GM20000 (cell line): ENCODE results near the gene PANX1.

ENCODE experiments used
- DNase-seq: peaks from one replicate; pipeline ENCODE4 v3.0.0; 2012; ENCODE audit warnings: low spot score
- TF ChIP-seq, protein P1 (sequence below): IDR thresholded peaks from 2 replicates; pipeline ENCODE4 v1.5.1; 2012; ENCODE audit warnings: mild to moderate bottlenecking, control low read depth; ENCODE audit errors: extremely low read depth, missing control alignments

PANX1 gene, protein sequence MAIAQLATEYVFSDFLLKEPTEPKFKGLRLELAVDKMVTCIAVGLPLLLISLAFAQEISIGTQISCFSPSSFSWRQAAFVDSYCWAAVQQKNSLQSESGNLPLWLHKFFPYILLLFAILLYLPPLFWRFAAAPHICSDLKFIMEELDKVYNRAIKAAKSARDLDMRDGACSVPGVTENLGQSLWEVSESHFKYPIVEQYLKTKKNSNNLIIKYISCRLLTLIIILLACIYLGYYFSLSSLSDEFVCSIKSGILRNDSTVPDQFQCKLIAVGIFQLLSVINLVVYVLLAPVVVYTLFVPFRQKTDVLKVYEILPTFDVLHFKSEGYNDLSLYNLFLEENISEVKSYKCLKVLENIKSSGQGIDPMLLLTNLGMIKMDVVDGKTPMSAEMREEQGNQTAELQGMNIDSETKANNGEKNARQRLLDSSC

GRCh38 chr11:94128746-94129511 lies at the start of gene PANX1:
Gene PANX1, plus strand, starts transcription at chr11:94128841. Its CDS starts 472 bp downstream, at chr11:94129313.
- TF ChIP-seq, protein P1, sequence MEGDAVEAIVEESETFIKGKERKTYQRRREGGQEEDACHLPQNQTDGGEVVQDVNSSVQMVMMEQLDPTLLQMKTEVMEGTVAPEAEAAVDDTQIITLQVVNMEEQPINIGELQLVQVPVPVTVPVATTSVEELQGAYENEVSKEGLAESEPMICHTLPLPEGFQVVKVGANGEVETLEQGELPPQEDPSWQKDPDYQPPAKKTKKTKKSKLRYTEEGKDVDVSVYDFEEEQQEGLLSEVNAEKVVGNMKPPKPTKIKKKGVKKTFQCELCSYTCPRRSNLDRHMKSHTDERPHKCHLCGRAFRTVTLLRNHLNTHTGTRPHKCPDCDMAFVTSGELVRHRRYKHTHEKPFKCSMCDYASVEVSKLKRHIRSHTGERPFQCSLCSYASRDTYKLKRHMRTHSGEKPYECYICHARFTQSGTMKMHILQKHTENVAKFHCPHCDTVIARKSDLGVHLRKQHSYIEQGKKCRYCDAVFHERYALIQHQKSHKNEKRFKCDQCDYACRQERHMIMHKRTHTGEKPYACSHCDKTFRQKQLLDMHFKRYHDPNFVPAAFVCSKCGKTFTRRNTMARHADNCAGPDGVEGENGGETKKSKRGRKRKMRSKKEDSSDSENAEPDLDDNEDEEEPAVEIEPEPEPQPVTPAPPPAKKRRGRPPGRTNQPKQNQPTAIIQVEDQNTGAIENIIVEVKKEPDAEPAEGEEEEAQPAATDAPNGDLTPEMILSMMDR = no peak
- DNase-seq = peak; percentile 85

- no peak for DNase-seq
- TF ChIP-seq, protein P1 = no peak
These were observed 44.5 kb upstream of the PANX1 start for GRCh38 chr11:94084164-94084563.

GRCh38 chr11:94088906-94089305 lies 39.7 kb upstream of the PANX1 start:
- DNase-seq = no peak
- TF ChIP-seq, protein P1 = no peak

- TF ChIP-seq, protein P1 = no peak
These were observed 39.3 kb upstream of the PANX1 start for GRCh38 chr11:94089341-94089740.

GRCh38 chr11:94090401-94090800 lies 38.2 kb upstream of the PANX1 start:
- no peak for DNase-seq
- TF ChIP-seq, protein P1 = no peak

More at GRCh38 chr11:94089341-94089740, 39.3 kb upstream of the PANX1 start:
- DNase-seq = no peak

- no peak for DNase-seq
- TF ChIP-seq, protein P1 = no peak
These were observed 37.5 kb upstream of the PANX1 start for GRCh38 chr11:94091091-94091490.

GRCh38 chr11:94100253-94100652 lies 28.4 kb upstream of the PANX1 start:
- no peak for DNase-seq
- TF ChIP-seq, protein P1 = no peak
